Caki2 (cell line): Measurements from ENCODE around the gene TTLL11. TPM values are rescaled to one million over a fixed set of nuclear protein-coding genes. Genes with fewer than 3 reads are reported as not detected.

ENCODE experiments used
- DNase-seq: peaks from one replicate; pipeline ENCODE4 v3.0.0-alpha.2; 2015; ENCODE audit warnings: low read depth
- in situ Hi-C: cut with HindIII; loops from 2 replicates; pipeline ENCODE4 v1.10.0; 2016; ENCODE audit warnings: low sequenced_read_pairs, low pct_unique_long_range_greater_than_20kb, mixed read lengths
- total RNA-seq: library from RNA; depleted of rRNA; stranded (reverse); fragments of >200 nt; shearing (Covaris generic); gene quantifications from 2 replicates; pipeline ENCODE4 v1.2.3, GENCODE V29; 2014; ENCODE audit warnings: low replicate concordance

TTLL11 gene
- total RNA-seq, 1 experiment from 2014 or later: 1.7 TPM

- no peak for DNase-seq
- in situ Hi-C loops: no loop called here
These were observed 266.4 kb downstream of the TTLL11 start for GRCh38 chr9:121826711-121827110.

GRCh38 chr9:121825031-121825691 is 267.9 kb downstream of the TTLL11 start:
- no peak for DNase-seq
- in situ Hi-C loops: no loop called here

GRCh38 chr9:121824651-121825030 is 268.5 kb downstream of the TTLL11 start:
- no peak for DNase-seq
- in situ Hi-C loops: no loop called here

GRCh38 chr9:121823451-121824169 is 269.5 kb downstream of the TTLL11 start:
- no peak for DNase-seq
- in situ Hi-C loops: no loop called here

GRCh38 chr9:121822093-121823085 is 270.7 kb downstream of the TTLL11 start:
- in situ Hi-C loops: no loop called here
- no peak for DNase-seq

- in situ Hi-C loops: no loop called here
- DNase-seq: no peak
These were observed 271.8 kb downstream of the TTLL11 start for GRCh38 chr9:121821326-121821725.

GRCh38 chr9:121820286-121821005 is 272.7 kb downstream of the TTLL11 start:
- in situ Hi-C loops: no loop called here
- no peak for DNase-seq

GRCh38 chr9:121819428-121820231 is 273.5 kb downstream of the TTLL11 start:
- in situ Hi-C loops: no loop called here
- no peak for DNase-seq

GRCh38 chr9:121818841-121819427 is 274.2 kb downstream of the TTLL11 start:
- in situ Hi-C loops: no loop called here
- DNase-seq: no peak

GRCh38 chr9:121818016-121818661 is 275.0 kb downstream of the TTLL11 start:
- DNase-seq: no peak
- in situ Hi-C loops: no loop called here

- in situ Hi-C loops: no loop called here
- no peak for DNase-seq
These were observed 275.6 kb downstream of the TTLL11 start for GRCh38 chr9:121817476-121817875.

GRCh38 chr9:121816845-121817450 is 276.2 kb downstream of the TTLL11 start:
- no peak for DNase-seq
- in situ Hi-C loops: no loop called here

GRCh38 chr9:121816449-121816817 is 276.7 kb downstream of the TTLL11 start:
- DNase-seq: no peak

GRCh38 chr9:121815546-121816448 is 277.3 kb downstream of the TTLL11 start:
- DNase-seq: no peak
- in situ Hi-C loops: no loop called here

More at GRCh38 chr9:121816449-121816817, 276.7 kb downstream of the TTLL11 start:
- in situ Hi-C loops: no loop called here

GRCh38 chr9:121815084-121815483 is 278.0 kb downstream of the TTLL11 start:
- in situ Hi-C loops: no loop called here
- no peak for DNase-seq
